Neuronal stem cell (in vitro differentiated cells): ENCODE data around the gene CENPP.

ENCODE experiments used
- DNase-seq: peaks from one replicate; pipeline ENCODE4 v3.0.0-alpha.2; 2013; ENCODE audit warnings: low spot score
- H2AFZ ChIP-seq: one replicate; pipeline ENCODE4 v1.6.1; 2013; ENCODE audit warnings: mild to moderate bottlenecking, low read length, inconsistent platforms
- H2AK5ac ChIP-seq: 2 replicates; pipeline ENCODE4 v1.6.1; 2013; ENCODE audit warnings: low read depth, mild to moderate bottlenecking, inconsistent platforms, low read length, moderate library complexity, mixed read lengths
- H2BK120ac ChIP-seq: 2 replicates; pipeline ENCODE4 v1.6.1; 2013; ENCODE audit warnings: low read depth, mild to moderate bottlenecking, inconsistent platforms, low read length, moderate library complexity, mixed read lengths
- H2BK12ac ChIP-seq: one replicate; pipeline ENCODE4 v1.6.1; 2013; ENCODE audit warnings: low read length, inconsistent platforms
- H2BK15ac ChIP-seq: 2 replicates; pipeline ENCODE4 v1.6.1; 2013; ENCODE audit warnings: mild to moderate bottlenecking, low read length, inconsistent platforms, mixed read lengths
- H2BK5ac ChIP-seq: one replicate; pipeline ENCODE4 v1.6.1; 2013; ENCODE audit warnings: inconsistent platforms, mild to moderate bottlenecking, low read length, moderate library complexity
- H3K14ac ChIP-seq: one replicate; pipeline ENCODE4 v1.6.1; 2013; ENCODE audit warnings: low read length, inconsistent platforms
- H3K18ac ChIP-seq: 2 replicates; pipeline ENCODE4 v1.6.1; 2013; ENCODE audit warnings: low read length, inconsistent platforms
- H3K23ac ChIP-seq: 2 replicates; pipeline ENCODE4 v1.6.1; 2013; ENCODE audit warnings: low read depth, mild to moderate bottlenecking, mixed read lengths, low read length, inconsistent platforms; ENCODE audit not compliant: poor library complexity
- H3K27ac ChIP-seq: replicated peaks from 3 replicates; pipeline ENCODE4 v1.5.1; 2013; ENCODE audit warnings: low read length, inconsistent platforms
- H3K27me3 ChIP-seq, 3 experiments: 2 replicates each; pipeline ENCODE4 v1.6.1; 2013; ENCODE audit warnings: low read length in 3 of 3, mild to moderate bottlenecking in 2 of 3, inconsistent platforms in 1 of 3, low read depth in 1 of 3, mixed read lengths in 1 of 3, moderate library complexity in 1 of 3; ENCODE audit not compliant: control insufficient read depth in 3 of 3, insufficient read depth in 3 of 3
- H3K36me3 ChIP-seq, 2 donors: replicated peaks in 1 of 2; 2 replicates each; pipeline ENCODE4 v1.6.1; 2013; ENCODE audit warnings: low read length in 2 of 2; ENCODE audit not compliant: control insufficient read depth in 2 of 2, insufficient read depth in 2 of 2
- H3K4ac ChIP-seq: 2 replicates; pipeline ENCODE4 v1.6.1; 2013; ENCODE audit warnings: inconsistent platforms, mild to moderate bottlenecking, low read length, moderate library complexity
- H3K4me1 ChIP-seq, 2 donors: 1 replicate in 1 of 2; 2 replicates in 1 of 2; pipeline ENCODE4 v1.6.1; 2013; ENCODE audit warnings: low read length in 2 of 2, low read depth in 1 of 2; ENCODE audit not compliant: control insufficient read depth in 2 of 2, insufficient read depth in 1 of 2
- H3K4me2 ChIP-seq: one replicate; pipeline ENCODE4 v1.6.1; 2013; ENCODE audit warnings: mild to moderate bottlenecking, low read length, inconsistent platforms; ENCODE audit not compliant: insufficient read depth, poor library complexity, severe bottlenecking
- H3K4me3 ChIP-seq, 2 donors: 2 replicates each; pipeline ENCODE4 v1.5.1; 2013; ENCODE audit warnings: low read length in 2 of 2, mild to moderate bottlenecking in 2 of 2, inconsistent platforms in 1 of 2, moderate library complexity in 1 of 2
- H3K79me1 ChIP-seq: one replicate; pipeline ENCODE4 v1.6.1; 2013; ENCODE audit warnings: low read depth, mild to moderate bottlenecking, inconsistent platforms, low read length, moderate library complexity
- H3K9ac ChIP-seq: one replicate; pipeline ENCODE4 v1.6.1; 2013; ENCODE audit warnings: mild to moderate bottlenecking, low read depth, low read length, inconsistent platforms; ENCODE audit not compliant: poor library complexity
- H3K9me3 ChIP-seq, 2 donors: replicated peaks in 1 of 2; 2 replicates each; pipeline versions ENCODE3 to v1.6.1; 2013; ENCODE audit warnings: low read length in 2 of 2, mild to moderate bottlenecking in 2 of 2, inconsistent platforms in 1 of 2, low read depth in 1 of 2, mixed read lengths in 1 of 2, moderate library complexity in 1 of 2; ENCODE audit not compliant: control insufficient read depth in 2 of 2, insufficient read depth in 1 of 2
- H4K8ac ChIP-seq: one replicate; pipeline ENCODE4 v1.6.1; 2013; ENCODE audit warnings: low read depth, mild to moderate bottlenecking, inconsistent platforms, low read length, moderate library complexity
- H4K91ac ChIP-seq: one replicate; pipeline ENCODE4 v1.6.1; 2013; ENCODE audit warnings: low read length, low read depth, mild to moderate bottlenecking, inconsistent platforms; ENCODE audit not compliant: poor library complexity
- WGBS, 2 donors: extraction: QIAGEN DNeasy Blood & Tissue Kit; methylation state at CpG; one replicate each; pipeline ENCODE4 v1.1.7; 2013; ENCODE audit warnings: missing lambda C conversion rate in 2 of 2, mixed read lengths in 1 of 2; ENCODE audit not compliant: insufficient read length in 2 of 2, insufficient replicate concordance in 1 of 2; ENCODE audit errors: extremely low coverage in 2 of 2; 5-methylcytosine and 5-hydroxymethylcytosine counted together

CENPP gene

GRCh38 chr9:92524881-92525280, 199.1 kb downstream of the CENPP start:
- no peak overlapping the region for H3K23ac ChIP-seq
- no peak overlapping the region for H2BK120ac ChIP-seq
- no peaks in the 10 kb centered on the region for H3K36me3 ChIP-seq
- H3K4me2 ChIP-seq = no peak overlapping the region
- H2AK5ac ChIP-seq = no peak overlapping the region
- no peak overlapping the region for H3K18ac ChIP-seq
- no peak overlapping the region for H4K8ac ChIP-seq
- no peaks in the 10 kb centered on the region for H3K4me1 ChIP-seq
- H2AFZ ChIP-seq = no peak overlapping the region
- H4K91ac ChIP-seq = no peak overlapping the region
- H2BK12ac ChIP-seq = no peak overlapping the region
- no peak for DNase-seq
- no peak overlapping the region for H3K14ac ChIP-seq
- H3K9ac ChIP-seq = no peak overlapping the region
- no peak overlapping the region for H3K27ac ChIP-seq
- H3K4ac ChIP-seq = no peak overlapping the region
- no peaks in the 10 kb centered on the region for H3K9me3 ChIP-seq
- no peaks in the 10 kb centered on the region for H3K79me1 ChIP-seq
- no peak overlapping the region for H2BK15ac ChIP-seq
- no CpG with 5 or more reads among the region's 1 CpG for WGBS, 2 donors
- no peak overlapping the region for H3K4me3 ChIP-seq
- no peaks in the 10 kb centered on the region for H3K27me3 ChIP-seq
- no peak overlapping the region for H2BK5ac ChIP-seq

GRCh38 chr9:92525306-92525705, 199.6 kb downstream of the CENPP start:
- no peak overlapping the region for H3K27ac ChIP-seq
- no peaks in the 10 kb centered on the region for H3K27me3 ChIP-seq
- no peak overlapping the region for H3K4me3 ChIP-seq
- H3K23ac ChIP-seq = no peak overlapping the region
- no peak overlapping the region for H4K8ac ChIP-seq
- H3K4me2 ChIP-seq = no peak overlapping the region
- H3K4ac ChIP-seq = no peak overlapping the region
- H3K14ac ChIP-seq = no peak overlapping the region
- H2AK5ac ChIP-seq = no peak overlapping the region
- WGBS, 2 donors = no CpG with 5 or more reads among the region's 5 CpGs
- no peaks in the 10 kb centered on the region for H3K36me3 ChIP-seq
- H3K9me3 ChIP-seq = no peaks in the 10 kb centered on the region
- H2BK5ac ChIP-seq = no peak overlapping the region
- no peak overlapping the region for H2BK15ac ChIP-seq
- no peaks in the 10 kb centered on the region for H3K79me1 ChIP-seq
- no peak for DNase-seq
- no peak overlapping the region for H2BK12ac ChIP-seq
- no peak overlapping the region for H4K91ac ChIP-seq
- no peak overlapping the region for H2AFZ ChIP-seq
- no peak overlapping the region for H2BK120ac ChIP-seq
- H3K9ac ChIP-seq = no peak overlapping the region
- no peak overlapping the region for H3K18ac ChIP-seq
- no peaks in the 10 kb centered on the region for H3K4me1 ChIP-seq

GRCh38 chr9:92527291-92527828, 201.6 kb downstream of the CENPP start:
- no peak overlapping the region for H3K4ac ChIP-seq
- WGBS, 2 donors = no CpG with 5 or more reads among the region's 2 CpGs
- no peak overlapping the region for H2BK12ac ChIP-seq
- no peaks in the 10 kb centered on the region for H3K9me3 ChIP-seq
- H2BK15ac ChIP-seq = no peak overlapping the region
- H2BK5ac ChIP-seq = no peak overlapping the region
- no peak for DNase-seq
- no peak overlapping the region for H2BK120ac ChIP-seq
- no peak overlapping the region for H4K91ac ChIP-seq
- no peak overlapping the region for H3K4me3 ChIP-seq
- no peak overlapping the region for H2AK5ac ChIP-seq
- H3K9ac ChIP-seq = no peak overlapping the region
- no peak overlapping the region for H4K8ac ChIP-seq
- no peak overlapping the region for H2AFZ ChIP-seq
- no peak overlapping the region for H3K4me2 ChIP-seq
- H3K18ac ChIP-seq = no peak overlapping the region
- no peaks in the 10 kb centered on the region for H3K79me1 ChIP-seq
- no peak overlapping the region for H3K27ac ChIP-seq
- no peak overlapping the region for H3K14ac ChIP-seq
- no peaks in the 10 kb centered on the region for H3K36me3 ChIP-seq
- H3K4me1 ChIP-seq = no peaks in the 10 kb centered on the region
- no peak overlapping the region for H3K23ac ChIP-seq
- H3K27me3 ChIP-seq = no peaks in the 10 kb centered on the region

- Histone ChIP-seq H3K79me1 (no peaks in the 10 kb centered on the region), H3K18ac (no peak overlapping the region), H3K4me1 (no peaks in the 10 kb centered on the region), H3K27ac (no peak overlapping the region), H2BK15ac (no peak overlapping the region), H2BK120ac (no peak overlapping the region), H3K9ac (no peak overlapping the region), H3K4me2 (no peak overlapping the region), H4K8ac (no peak overlapping the region), H3K36me3 (no peaks in the 10 kb centered on the region), H2BK12ac (no peak overlapping the region), H3K4ac (no peak overlapping the region), H3K23ac (no peak overlapping the region), H2AK5ac (no peak overlapping the region), H3K4me3 (no peak overlapping the region), H3K9me3 (no peaks in the 10 kb centered on the region), H4K91ac (no peak overlapping the region), H3K14ac (no peak overlapping the region), H2BK5ac (no peak overlapping the region), H3K27me3 (no peaks in the 10 kb centered on the region), H2AFZ (no peak overlapping the region)
- no peak for DNase-seq
- WGBS, 2 donors = no CpG with 5 or more reads among the region's 4 CpGs
These were observed 202.2 kb downstream of the CENPP start for GRCh38 chr9:92527832-92528521.
